ENCODE measurements around the gene BMF.

The BMF gene

DNA sequence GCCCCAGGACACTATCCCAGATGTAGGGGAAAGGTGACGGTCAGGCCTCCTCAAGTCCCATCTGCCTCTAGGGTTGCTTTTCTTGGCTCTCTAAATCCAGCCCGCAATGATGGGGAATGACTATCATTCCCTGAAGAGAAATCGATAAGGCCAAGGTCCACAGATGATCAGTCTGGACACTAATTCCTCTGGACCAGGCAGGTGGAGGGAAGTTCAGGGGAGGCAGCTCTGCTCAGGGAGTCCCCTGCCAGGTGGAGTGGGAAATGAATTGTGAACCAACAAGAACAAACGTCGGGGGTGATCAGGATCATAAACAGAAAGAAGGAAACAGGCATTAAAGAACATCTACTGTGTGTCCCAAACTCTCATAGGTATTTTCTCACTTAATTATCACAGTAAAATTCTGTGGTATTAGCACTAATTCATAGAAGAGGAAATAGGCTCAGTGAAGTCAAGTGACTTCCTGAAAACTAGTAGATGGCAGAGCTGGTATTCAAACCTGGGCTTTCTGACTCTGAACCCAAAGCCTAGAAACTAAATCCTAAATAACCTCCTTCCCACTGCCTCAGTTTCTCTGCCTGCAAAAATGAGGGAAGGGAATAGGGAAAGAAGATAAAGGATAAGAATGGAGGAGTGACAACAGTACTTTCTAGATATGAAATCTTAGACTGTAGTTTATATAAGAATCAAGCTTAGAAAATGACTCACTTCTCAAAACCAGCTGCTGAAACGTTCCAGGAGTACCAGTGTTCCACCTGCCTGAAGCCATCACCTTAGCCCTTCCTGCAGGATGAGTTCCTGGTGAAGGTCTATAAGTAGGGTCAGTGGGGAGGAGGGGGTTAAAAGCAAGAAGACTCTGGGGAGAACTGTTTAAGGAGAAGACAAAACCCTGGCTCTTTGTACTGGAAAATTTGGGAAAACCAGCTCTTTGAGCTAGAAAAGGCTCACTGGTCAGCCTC, 7.5 kb downstream of the BMF start:
- DNase-seq, result no peak

DNA sequence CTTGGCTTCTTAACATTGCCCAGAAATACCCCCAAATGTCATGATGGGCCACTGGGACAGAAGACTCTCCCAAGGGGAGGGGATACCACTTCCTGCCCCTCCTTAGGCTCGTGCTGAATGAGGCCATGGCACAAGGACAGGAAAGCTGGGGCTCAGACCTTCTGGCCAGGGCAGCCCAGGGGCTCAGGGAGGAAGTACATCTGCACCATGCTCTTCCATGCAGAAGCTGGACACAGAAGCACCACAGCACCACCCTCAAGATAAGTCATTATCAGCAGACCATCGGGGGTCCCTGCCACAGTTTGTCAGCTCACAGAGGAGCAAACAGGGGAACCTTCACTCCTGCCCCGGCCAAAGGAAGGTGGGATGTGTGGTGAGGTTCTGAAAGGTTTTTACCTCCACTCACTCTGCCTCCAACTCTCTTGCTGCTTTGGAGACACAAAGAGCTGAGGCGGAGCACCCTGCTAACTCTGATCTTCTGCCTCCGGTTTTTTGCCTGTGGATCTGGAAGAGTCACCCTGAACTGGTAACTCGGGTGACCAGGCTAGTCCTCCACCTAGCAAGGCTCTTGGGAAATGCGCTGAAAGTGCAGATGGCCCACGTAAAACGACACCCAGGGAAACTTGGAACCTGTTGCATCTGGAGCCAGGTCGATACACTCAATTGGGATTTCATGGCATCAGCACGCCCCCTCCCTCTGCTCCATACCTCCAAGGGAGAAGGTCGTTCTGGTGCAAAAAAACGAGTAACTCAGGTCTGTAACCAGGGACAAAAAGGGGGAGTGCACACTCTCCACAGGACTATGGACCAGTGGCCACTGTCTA, 8.3 kb downstream of the BMF start:
- DNase-seq, result no peak

DNA sequence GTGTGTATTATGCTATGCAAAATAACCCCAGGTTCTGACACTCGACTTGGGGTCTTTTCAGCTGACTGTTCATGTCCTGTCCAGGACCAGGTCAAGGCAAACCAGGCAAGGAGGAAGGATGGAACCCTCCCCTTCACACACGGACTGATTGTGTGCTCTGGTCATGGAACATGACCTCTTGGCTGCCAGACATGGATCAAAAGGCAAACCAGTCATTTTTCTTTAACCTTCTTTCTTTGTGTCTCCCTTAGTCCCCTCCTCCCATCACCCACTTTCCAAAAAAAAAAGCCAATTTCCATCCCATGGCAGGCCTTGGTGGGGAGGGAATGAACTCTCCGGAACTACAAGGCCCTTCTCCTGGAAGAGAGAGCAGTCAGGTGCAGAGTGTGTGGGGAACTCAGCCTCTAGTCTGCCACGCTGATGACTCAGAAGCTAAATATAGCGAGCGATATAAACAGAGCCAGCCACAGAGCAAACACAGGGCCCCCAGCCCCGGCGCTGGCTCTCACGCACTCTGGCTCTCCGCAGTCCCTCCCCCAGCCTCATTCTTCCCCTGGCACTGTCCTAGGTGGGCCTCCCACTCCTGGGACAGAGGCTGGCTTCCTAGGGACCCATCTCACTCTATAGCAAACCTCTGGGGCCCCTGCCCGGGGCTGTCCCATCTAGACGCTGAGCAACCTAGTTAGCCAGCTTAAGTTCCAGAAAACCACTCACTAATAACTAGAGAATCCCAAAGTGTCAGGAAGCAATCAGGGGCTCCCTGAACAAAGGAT, 10.0 kb downstream of the BMF start:
- DNase-seq, result peak in 1 of 2 experiments; percentile 51

DNA sequence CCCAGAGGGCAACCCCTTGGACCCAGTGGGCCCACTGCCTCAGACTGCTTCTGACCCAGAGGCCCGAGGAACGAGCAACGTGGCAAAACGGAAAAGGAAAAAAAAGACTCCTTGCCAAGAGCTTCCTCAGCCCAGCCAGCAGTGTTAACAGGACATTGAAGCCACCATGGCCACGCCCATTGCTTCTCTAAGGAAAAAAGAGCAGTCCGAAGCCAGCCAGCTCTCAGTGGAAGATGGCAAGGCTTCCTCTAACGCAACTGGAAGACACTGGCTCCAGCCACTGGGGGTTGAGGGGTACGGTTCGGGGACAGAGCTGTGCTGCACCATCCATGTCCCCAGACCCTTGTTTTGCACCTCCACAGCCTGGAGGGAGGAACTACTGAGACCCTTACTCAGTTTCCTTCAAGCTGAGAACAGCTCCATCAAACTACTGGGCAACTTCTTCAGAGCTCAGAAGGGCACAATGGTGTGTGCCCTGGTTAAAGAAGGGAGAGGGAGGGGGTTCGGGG, 10.7 kb downstream of the BMF start:
- no peak for DNase-seq

DNA sequence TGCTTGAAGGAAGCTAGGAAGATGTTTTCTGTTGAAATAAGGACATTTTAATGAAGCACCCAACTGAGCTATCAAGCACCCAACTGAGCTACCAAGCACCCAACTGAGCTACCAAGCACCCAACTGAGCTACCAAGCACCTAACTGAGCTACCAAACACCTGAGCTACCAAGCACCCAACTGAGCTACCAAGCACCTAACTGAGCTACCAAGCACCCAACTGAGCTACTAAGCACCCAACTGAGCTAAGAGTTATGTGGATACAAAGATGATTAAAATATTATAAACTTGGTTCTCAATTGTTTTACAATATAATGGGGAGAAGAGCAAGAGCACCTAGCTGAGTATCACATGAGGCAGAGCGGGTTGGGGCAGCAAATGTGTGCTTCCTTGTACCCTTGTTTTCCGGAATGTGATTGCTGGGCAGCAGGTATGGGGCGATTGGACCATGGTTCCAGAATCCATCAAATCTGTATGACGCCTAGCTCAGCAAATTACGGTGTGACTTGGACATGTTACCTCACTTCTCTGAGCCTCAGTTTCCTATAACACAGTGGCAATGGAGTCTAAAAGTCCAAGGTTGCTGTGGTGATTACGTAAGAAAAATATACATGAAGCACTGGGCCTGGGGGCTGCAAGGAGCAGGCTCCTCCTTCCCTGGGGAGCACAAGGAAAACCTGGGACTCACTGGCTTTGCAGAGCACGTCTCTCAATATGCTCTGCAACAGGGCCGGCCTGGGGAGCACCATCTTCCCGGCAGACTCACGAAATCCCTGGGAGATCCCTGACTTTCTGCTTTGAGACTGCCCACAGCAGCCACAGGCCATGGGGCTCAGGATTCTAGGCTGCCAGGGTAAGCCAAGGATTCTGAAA, 11.3 kb downstream of the BMF start:
- DNase-seq, result no peak

DNA sequence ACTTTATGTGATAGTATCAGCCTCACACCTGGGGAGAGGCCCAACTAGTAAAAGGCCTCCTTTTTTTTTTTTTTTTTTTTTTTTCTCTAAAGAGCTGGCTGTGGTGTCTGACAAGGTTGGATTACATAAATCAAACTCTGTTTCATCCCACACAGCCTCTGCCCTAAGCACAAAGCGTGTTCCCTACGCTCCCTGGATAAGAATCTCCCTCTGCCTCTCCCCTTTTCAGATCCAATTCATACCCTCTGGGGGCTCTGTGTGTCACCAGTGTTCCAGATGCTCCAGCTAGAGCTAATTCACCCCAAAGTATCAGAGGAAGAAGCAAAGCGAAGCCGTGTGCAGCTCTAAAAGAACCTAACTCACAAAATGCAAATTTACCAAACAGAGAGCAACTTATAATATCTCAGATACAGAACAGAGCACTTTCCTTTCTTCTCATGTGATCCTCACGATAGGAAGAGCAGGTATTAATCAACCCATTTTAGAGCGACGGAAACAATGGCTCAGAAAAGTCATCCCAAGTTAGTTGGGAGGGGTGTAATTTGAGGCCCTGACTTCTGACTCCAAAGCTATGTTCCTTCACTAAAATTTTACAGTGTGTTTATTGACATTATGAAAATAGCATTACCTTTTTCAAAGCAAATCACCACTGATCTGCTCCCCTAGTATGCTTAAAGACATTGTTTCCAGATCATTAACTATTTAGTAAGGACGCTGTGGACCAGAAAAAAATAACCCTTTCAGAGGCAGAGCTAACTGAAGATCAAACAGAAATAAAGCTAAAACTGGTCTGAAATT, 12.4 kb downstream of the BMF start:
- no peak for DNase-seq

DNA sequence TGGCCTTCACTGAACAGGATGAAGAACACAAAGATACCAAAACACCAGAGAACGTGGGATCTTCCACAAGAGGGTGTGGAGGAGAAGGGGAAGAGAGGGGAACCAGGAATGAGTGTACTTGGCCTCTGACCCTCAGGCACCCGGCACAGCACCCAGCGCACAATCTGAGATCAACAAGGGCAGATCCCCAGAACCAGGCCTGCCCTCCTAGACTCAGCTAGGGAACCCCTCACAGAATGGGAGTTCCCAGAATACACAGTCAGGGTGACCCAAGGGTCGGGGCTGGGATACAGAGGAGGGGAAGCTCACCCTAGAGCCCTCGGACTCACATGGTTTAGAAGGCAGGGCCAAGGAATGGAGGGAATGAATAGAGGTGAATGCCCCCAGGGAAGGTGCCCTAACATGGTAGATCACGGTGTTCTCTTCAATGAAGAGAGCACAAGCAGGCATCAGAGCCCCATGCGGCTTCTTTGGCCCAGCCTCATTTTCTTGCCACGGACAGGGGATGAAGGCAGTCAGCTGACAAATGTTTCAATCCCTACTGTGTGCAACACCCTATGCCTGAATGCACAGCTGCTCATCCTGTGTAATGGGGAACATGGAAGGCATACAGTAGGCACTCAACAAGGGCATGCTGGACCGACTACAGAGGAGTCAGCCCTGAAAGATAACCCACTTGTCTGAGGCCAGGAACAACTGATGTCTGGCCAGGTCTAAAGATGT, 13.1 kb downstream of the BMF start:
- DNase-seq, result no peak

DNA sequence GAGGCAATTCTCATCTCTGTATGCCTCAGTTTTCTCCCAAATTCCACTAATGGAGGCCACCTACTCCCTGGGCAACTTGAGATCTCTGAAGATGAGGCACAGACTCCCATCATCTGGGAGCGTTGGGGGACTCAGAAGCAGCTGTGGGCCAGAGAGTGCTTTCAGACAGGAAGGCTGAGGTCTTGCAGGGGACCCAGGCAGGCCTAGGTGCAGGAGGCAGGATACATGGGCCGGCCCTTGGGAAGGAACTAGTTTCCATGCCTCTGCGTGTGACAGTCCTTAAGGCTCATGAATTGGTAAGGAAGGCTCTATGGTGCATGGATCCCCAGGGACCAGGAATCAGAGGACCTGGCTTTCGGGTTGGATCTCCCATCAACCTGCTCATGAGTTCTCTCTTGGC, 14.5 kb downstream of the BMF start:
- no peak for DNase-seq

DNA sequence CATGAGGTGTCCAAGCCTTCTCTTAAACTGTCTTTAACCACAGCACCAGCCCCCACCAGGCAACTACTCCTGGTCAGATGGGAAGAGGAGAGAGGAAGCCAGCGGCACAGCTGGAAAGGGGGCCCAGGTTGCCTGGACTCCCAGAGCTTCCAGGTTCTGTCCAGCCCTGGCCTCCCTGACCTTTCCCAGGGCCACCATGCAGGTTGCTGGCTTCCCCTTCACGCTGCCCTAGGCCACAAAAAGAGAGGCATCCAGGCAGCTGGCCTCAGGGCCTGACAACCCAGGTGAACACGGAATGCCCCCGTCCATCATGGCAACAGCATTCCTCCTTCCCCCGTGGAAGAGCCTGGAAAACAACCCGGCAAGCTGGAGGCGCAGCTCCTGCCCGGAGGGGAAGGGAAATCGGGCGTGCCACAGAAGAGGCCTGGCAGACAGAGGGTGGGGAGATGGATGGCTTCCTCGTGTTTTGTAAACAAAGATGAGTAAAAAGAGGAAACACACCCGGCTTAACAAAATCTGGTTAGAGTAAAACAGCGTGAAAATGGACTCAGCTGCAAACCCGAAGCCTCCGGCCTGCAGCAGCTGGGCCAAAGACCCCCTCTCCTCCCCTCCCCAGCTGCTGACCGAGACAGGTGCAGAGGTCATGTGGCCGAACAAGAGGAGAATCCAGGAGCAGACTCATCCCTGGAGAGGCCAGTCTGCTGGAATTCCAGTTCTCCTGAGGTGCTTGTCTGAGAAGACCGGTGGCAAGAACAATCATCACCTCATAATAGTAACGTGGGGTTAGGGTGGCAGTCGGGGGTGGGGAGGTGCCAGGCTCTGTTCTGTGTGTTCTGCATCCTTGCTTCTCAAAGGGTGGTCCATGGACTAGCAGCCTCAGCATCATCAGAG, 15.5 kb downstream of the BMF start:
- no peak for DNase-seq

DNA sequence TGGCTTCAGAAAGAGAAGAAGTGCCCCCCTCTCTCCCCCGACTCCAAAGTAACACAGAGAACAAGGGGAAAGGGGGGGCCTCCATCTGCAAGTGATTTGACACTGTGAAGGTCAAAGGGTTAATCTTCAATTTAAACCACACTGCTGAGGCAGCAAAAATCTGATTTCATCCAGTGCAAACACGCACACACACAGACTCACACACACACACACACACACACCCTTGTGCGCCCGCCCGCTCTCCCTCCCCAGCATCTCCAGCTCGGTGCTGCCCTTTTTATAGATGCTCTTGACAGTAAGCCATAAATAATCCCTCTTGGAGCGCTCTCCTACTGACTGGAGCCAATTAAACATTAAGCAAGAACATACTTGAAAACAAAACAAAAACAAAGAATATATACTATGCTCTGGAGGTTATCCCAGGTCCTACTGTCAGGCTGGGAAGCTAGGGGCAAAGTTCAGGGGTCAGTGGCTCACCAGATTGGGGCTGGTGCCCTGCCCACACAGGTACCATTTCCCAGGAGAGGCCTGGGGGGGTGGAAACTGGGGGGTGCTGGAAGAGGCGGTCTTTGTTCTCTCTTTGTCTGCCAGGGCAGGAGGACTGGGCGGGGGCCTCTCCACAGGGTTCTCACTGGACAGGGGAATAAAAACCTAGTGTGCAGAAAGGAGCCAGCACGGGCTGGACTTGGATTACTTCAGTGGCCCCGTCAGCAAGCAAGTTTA, 16.3 kb downstream of the BMF start:
- DNase-seq, result no peak

DNA sequence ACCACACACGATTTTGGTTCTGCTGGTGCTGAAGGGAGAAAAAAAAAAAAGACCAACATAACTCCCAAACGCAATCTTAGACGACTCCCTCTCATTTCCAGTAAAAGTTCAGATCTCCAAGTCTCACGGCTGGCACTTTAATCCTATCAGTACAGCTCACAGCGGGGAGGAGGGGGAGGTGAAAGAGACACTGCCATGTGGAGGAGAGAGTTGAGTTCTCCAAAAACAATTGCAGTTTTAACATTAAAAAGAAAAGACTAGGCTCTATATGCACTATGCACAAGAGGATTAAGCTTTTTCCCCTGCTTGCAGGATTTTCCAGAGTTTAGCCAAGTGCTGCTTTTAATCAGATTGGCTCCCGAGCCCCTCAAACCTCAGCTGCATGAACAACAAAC, 16.8 kb downstream of the BMF start:
- DNase-seq, result no peak

DNA sequence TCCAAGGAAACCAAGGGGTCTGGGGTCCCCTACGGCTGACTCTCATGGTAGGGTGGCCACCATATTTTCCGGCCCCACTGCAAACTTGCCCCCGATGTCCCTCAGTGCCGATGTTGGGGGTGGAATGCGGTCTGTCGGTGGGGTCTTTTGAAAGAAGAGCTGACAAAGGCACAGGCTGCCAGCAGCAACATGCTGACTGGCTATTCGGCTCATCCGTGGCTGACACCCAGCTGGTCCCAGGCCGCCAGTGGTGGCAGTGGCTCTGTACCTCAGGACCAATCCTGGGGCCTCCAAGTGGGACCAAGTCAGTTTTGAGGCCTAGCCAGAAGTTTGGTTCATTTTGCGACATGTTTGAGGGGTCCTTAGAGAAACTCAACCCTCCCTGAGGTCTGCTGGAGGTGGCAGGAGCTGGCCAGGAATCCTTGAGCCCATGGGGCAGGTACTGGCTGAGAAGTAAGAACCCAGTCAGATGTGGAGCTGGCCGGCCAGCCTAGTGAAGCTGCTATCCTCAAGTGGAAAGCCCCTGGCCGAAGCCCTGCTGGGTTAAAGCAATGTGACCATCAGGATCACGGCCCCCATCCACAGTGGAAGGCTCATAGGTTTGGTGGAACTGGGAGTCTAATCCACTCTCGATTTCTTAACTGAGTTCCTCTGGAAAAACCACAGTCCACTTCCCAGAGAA, 17.8 kb downstream of the BMF start:
- DNase-seq, result no peak

DNA sequence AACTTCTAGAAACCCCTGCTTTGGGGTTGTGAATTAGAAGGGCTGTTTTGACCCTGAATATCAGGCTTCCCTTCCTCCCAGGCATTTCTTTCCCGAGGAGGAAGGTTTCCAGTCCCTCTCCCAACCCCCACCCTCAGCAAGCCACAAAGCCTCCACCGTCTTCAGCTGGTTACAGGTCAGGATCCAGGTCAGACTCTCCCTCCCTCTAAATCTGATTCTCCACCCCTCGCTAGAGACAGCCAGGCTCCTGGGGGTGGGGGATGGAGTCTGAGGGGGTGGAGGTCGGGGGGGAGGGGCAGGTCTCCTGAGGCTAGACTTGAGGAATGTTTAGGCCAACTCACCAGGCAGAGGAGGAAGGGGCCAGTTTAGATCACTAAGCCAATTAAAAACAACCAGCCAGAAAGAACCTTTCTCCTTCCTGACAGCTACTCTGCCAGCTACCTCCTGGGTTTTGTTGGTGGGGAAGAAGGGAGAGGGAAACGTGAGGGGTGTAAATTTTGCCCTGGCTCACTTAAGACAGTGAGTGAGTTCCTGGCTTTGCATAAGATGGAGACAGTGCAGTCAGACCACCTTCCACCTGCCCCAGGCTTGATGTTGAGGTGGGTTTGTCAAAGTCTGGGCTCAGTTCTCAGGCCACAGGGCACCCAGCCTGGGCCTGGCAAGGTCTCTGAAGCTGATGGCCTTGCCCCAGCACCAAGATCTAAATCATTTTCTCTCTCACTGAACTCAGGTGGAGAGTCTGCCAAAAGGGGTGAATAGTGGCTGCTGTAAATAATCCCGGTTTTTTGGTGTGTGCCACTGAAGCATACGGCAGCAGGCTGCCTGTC, 19.5 kb downstream of the BMF start:
- no peak for DNase-seq

DNA sequence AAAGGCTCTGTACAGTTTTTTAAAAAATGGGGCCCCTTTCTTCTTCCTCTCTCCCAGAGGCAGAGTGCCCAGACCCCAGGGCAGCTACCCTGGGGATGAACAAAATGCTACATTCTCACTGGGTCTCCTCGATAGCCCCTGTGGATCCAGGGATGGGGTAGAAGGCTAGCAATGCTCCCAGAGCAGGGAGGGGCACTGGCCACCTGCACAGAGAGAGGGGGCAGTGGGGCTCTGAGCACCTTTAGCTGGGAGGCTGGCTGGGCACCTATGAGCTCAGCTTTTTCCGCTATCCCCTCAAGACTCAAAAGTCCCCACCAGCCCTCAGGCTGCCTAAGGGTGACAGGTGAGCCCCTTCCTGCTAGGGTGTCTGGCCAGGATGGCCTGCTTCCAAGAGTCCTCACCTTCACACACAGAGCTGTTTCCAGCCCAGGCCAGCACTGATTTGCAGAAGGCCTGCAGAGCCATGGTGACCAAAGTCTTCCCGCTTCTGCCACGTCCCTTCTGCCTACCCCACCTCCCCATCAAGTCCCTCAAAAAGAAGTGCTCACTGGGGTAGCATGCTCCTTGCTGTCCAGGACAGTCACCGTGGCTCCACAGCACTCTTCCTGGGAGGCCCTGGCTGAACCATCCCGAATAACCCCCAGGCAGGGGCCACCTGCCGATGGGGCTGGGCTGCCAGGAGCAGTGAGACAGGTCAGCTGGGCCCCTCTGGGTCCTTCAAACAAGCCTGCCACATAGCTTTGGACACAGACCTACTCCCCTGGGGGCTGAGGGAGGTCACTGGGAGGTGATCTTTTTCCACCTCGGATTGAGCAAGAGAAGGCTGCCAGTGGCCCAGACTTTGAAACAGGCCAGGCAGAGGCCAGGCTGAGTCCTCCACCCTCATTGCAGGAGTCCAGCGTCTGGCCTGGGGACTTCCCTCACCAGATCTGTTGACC, 20.4 kb downstream of the BMF start:
- no peak for DNase-seq

DNA sequence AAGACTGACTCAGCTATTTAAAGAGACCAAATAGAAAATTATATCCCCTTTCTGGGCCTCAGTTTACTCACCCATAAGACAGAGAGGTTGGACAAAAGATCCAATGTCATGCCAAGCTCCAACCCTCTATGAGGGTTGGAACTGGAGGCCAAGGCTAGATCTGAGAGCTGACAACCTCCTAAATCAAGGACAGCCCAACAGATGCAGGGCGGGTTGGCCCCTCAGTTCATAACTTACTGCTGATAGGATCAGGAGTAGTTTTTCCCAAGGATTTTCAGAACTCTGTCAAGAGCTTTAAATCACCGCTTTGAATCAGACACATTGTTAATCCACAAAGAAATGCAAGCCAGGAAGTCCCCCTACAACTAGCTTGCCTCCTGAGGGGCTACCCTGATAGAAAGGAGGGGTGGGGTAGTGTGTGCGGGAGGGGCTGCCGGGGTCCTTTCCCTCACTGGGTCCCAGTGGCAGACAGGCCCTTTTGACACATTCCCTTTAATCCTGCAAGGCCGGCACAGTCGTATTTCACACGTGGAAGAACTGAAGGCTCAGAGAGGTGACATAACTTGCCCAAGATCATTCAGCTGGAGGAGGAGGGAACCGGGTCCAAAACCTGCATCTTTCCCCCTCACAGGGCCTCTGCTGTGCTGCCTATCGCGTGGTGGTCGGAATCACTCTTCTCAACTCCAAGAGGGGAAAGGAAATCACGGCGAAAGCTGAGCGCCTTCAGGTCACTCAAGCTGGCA, 21.4 kb downstream of the BMF start:
- no peak for DNase-seq

Data from SW 1271 (cell line).